ENCODE data around the gene HMCN2. TPM values are rescaled to one million over a fixed set of nuclear protein-coding genes. Genes with fewer than 3 reads are reported as not detected.

The HMCN2 gene, protein sequence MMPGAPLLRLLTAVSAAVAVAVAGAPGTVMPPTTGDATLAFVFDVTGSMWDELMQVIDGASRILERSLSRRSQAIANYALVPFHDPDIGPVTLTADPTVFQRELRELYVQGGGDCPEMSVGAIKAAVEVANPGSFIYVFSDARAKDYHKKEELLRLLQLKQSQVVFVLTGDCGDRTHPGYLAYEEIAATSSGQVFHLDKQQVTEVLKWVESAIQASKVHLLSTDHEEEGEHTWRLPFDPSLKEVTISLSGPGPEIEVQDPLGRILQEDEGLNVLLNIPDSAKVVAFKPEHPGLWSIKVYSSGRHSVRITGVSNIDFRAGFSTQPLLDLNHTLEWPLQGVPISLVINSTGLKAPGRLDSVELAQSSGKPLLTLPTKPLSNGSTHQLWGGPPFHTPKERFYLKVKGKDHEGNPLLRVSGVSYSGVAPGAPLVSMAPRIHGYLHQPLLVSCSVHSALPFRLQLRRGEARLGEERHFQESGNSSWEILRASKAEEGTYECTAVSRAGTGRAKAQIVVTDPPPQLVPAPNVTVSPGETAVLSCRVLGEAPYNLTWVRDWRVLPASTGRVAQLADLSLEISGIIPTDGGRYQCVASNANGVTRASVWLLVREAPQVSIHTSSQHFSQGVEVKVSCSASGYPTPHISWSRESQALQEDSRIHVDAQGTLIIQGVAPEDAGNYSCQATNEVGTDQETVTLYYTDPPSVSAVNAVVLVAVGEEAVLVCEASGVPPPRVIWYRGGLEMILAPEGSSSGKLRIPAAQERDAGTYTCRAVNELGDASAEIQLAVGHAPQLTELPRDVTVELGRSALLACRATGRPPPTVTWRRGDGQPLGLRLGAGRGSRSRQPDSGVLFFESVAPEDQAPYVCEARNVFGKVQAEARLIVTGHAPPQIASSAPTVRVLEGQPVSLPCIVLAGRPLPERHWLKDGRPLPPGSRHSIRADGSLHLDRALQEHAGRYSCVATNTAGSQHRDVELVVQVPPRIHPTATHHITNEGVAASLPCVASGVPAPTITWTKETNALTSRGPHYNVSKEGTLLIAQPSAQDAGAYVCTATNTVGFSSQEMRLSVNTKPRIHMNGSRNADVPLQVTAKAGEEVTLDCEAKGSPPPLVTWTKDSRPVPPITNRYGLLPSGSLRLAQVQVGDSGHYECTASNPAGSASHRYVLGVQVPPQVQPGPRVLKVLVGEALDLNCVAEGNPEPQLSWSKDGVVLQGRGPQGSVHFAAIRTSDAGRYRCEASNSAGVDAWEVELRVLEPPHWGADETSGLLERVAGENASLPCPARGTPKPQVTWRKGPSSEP (N-terminal part only)
- 0.23 and 0.29 TPM in 2 replicates for total RNA-seq (2014; rRNA removed; shearing (Covaris generic))

DNA sequence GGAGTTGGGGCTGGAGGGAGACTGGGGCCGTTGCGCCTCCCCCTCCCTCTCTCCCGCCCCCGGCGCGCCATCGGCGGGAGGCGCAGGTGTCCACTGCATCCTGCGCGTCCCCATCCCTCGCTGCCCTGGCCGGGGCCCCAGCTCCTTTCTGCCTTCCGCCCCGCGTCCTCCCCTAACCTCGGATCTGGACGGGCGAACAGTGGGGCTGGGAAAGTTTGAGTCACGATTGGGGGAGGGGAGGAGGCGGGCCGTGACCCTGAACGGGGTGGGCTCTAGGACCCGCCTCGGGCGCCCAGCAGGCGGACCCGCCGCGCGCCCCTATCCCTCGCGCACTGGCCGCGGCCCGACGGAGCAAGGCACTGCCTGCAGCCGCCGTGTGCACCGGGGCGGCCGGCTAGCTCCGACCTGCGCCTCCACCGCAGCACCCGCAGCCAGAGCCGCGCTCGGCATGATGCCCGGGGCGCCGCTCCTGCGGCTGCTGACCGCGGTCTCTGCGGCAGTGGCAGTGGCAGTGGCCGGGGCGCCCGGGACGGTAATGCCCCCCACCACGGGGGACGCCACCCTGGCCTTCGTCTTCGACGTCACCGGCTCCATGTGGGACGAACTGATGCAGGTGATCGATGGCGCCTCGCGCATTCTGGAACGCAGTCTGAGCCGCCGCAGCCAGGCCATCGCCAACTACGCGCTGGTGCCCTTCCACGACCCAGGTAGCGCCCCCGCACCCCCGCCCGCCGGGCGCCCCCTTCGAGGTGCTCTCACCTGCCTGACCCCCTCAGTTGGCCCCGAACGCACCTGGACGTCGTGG is at the start of gene HMCN2:
Gene HMCN2, plus strand, starts transcription at position 330 of the 805 bp plus-strand sequence. Its CDS starts 119 bp downstream, at position 449.

GRCh38 chr9:130444565-130445221 is 179.1 kb downstream of the HMCN2 start, which contains the start of gene ASS1:
TSS of gene ASS1 (plus strand) at chr9:130444961. CDS start at chr9:130452229, 7,268 bp downstream.

Small RNA genes lying within 50 kb of the gene (small RNA-seq; reads per million reads assigned to genes)
- gene RN7SL665P = not detected

Other genes with a start within 250 kb of the HMCN2 start
- gene FNBP1, start 222.6 kb upstream of the HMCN2 start, total RNA-seq (2014; rRNA removed; shearing (Covaris generic)) = 35.8 and 44.0 TPM in 2 replicates
- 14.8 and 18.8 TPM in 2 replicates for gene GPR107, start 211.9 kb upstream of the HMCN2 start, total RNA-seq (2014; rRNA removed; shearing (Covaris generic))
- gene NCS1, start 93.4 kb upstream of the HMCN2 start, total RNA-seq (2014; rRNA removed; shearing (Covaris generic)) = 27.7 and 28.5 TPM in 2 replicates
- gene ASS1, start 179.2 kb downstream of the HMCN2 start, total RNA-seq (2014; rRNA removed; shearing (Covaris generic)) = 8.7 and 9.4 TPM in 2 replicates

Measured in A375 (cell line).